ENCODE measurements around the gene CSNK1D. TPM values are rescaled to one million over a fixed set of nuclear protein-coding genes. Genes with fewer than 3 reads are reported as not detected.

CSNK1D gene
- total and polyA plus RNA-seq, 4 donors, result 72.7 to 160 (median 123) TPM

DNA sequence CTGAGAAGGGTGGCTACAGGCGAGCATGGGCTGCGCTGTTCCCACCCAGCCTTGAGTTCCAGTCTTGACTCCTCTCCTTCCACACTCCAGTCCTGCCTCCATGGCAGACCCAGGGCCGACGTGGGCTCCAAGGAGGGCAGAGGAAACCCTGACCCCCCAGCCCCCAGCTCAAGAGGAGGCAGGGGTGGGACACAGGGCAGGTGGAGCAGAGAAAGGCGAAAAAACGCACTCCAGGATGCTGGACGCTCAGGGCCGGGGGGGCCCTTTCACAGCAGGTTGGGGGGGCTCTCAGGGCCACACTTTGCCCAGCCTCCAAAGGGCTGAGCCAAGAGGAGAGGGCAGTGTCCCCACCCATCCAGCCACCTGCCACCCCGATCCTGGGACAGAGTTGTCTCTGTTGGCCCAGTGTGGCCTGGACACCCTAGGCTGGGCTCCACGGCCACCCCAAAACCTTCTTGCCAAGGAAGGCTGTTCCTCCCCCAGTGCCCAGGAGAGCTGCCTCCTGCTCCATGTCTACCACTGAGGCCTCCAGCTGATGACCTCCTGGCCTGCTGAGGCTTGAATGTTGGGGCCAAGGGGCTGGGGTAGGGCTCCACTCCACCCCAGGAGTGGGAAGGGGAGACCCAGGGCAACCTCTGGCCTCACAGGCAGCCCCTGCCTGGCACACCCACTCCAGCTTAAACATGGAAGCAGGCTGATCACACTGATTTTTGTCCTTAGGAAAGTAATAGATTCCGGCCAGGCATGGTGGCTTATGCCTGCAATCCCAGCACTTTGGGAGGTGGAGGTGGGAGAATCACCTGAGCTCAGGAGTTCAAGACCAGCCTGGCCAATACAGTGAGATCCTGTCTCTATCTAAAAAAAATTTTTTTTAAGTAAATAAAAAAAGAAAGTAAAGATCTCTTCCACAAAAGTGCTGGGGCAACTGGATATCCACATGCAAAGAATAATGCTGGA lies 53.5 kb downstream of the CSNK1D start:
- TF ChIP-seq, protein P1, sequence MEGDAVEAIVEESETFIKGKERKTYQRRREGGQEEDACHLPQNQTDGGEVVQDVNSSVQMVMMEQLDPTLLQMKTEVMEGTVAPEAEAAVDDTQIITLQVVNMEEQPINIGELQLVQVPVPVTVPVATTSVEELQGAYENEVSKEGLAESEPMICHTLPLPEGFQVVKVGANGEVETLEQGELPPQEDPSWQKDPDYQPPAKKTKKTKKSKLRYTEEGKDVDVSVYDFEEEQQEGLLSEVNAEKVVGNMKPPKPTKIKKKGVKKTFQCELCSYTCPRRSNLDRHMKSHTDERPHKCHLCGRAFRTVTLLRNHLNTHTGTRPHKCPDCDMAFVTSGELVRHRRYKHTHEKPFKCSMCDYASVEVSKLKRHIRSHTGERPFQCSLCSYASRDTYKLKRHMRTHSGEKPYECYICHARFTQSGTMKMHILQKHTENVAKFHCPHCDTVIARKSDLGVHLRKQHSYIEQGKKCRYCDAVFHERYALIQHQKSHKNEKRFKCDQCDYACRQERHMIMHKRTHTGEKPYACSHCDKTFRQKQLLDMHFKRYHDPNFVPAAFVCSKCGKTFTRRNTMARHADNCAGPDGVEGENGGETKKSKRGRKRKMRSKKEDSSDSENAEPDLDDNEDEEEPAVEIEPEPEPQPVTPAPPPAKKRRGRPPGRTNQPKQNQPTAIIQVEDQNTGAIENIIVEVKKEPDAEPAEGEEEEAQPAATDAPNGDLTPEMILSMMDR (IDR thresholded peaks at IDR 0.05; ENCODE audit: control extremely low read depth, extremely low read depth), result no peak
- peaks cover 0 to 19% (median 0%) of the 10 kb centered on the region in 5 donors for H3K4me1 ChIP-seq (ENCODE audit: control insufficient read depth in 5 of 5, insufficient read depth in 5 of 5, low read length in 5 of 5)
- H3K36me3 ChIP-seq (ENCODE audit: control insufficient read depth in 4 of 4, insufficient read depth in 4 of 4, low read length in 4 of 4), result no peaks in the 10 kb centered on the region
- H3K9me3 ChIP-seq (ENCODE audit: control insufficient read depth in 4 of 4, insufficient read depth in 3 of 4, low read length in 3 of 4), result no peaks in the 10 kb centered on the region
- H3K27me3 ChIP-seq (ENCODE audit: control insufficient read depth in 3 of 3, insufficient read depth in 3 of 3, low read length in 2 of 3), result no peaks in the 10 kb centered on the region
- H3K9ac ChIP-seq (ENCODE audit: insufficient read depth in 1 of 2, low read length in 2 of 2), result no peak overlapping the region
- DNase-seq (no peak), ATAC-seq (ENCODE audit: insufficient read depth, low FRiP score) (no peak)
- WGBS, 2 donors, result 89 to 93% methylated on average over 11 of the region's 11 CpGs
- no peak overlapping the region for H3K4me3 ChIP-seq
- H3K27ac ChIP-seq (ENCODE audit: low read depth in 1 of 2, low read length in 1 of 2), result no peak overlapping the region

DNA sequence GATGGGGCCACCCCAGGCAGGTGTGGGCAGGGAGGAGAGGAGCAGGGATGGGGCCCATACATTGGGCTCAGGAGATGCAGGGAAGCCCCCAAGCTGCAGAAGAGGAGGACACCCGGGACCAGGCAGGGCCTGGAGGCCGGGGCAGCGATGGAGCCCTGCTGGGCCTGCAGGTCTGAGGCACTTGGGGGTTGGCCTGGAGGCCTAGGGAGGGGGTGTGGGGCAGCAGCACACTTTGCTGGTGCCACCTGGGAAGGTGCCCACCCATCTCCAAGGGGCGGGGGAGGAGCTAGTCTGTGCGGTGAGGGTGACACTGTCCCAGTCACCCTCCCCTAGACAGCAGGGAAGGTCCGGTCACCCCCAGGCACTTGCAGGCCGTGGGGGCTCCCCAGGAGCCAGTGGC lies 54.4 kb downstream of the CSNK1D start:
- Histone ChIP-seq H3K9ac (ENCODE audit: insufficient read depth in 1 of 2, low read length in 2 of 2) (no peak overlapping the region), H3K4me3 (no peak overlapping the region), H3K27ac (ENCODE audit: low read depth in 1 of 2, low read length in 1 of 2) (no peak overlapping the region), H3K9me3 (ENCODE audit: control insufficient read depth in 4 of 4, insufficient read depth in 3 of 4, low read length in 3 of 4) (no peaks in the 10 kb centered on the region), H3K36me3 (ENCODE audit: control insufficient read depth in 4 of 4, insufficient read depth in 4 of 4, low read length in 4 of 4) (no peaks in the 10 kb centered on the region), H3K27me3 (ENCODE audit: control insufficient read depth in 3 of 3, insufficient read depth in 3 of 3, low read length in 2 of 3) (no peaks in the 10 kb centered on the region), H3K4me1 (ENCODE audit: control insufficient read depth in 5 of 5, insufficient read depth in 5 of 5, low read length in 5 of 5) (peaks cover 0 to 19% (median 0%) of the 10 kb centered on the region in 5 donors)
- ATAC-seq (ENCODE audit: insufficient read depth, low FRiP score) (no peak), DNase-seq (no peak)
- 91 to 94% methylated on average over 6 to 7 of the region's 7 CpGs for WGBS, 2 donors
- TF ChIP-seq, protein P1 (IDR thresholded peaks at IDR 0.05; ENCODE audit: control extremely low read depth, extremely low read depth), result no peak

DNA sequence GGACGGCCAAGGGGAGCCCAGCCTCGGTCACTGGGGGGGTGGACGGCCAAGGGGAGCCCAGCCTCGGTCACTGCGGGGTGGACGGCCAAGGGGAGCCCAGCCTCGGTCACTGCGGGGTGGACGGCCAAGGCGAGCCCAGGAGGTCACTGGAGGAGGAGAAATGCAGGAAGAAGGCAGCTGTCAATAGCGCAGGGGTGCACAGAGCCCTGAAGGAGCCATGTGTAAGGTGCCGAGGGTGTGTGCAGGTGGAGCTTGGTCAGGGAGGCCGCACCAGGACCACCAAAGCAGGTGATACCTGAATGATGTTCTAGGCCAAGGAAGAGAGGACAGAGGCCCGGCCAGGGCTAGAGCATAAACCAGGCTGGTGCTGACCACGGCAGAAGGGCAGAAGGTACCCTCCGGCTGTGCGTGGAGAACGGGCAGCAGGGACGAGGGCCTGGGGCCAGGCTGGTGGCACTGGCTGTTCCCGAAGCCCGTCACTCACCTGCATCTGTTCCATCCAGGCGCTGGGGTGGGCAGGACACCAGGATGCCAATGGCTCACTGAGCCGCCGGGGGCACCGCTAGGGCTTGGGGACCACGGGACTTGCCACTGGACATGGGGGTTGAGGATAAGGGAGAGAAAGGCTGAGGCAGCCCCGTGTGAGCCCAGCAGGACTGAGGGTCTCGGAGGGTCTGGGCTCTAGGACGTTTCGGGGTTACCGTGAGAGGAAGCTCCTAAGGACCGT lies 55.0 kb downstream of the CSNK1D start:
- no peak overlapping the region for H3K27ac ChIP-seq (ENCODE audit: low read depth in 1 of 2, low read length in 1 of 2)
- no peaks in the 10 kb centered on the region for H3K9me3 ChIP-seq (ENCODE audit: control insufficient read depth in 4 of 4, insufficient read depth in 3 of 4, low read length in 3 of 4)
- H3K9ac ChIP-seq (ENCODE audit: insufficient read depth in 1 of 2, low read length in 2 of 2), result no peak overlapping the region
- DNase-seq (no peak), ATAC-seq (ENCODE audit: insufficient read depth, low FRiP score) (no peak)
- peaks cover 0 to 21% (median 1%) of the 10 kb centered on the region in 5 donors for H3K4me1 ChIP-seq (ENCODE audit: control insufficient read depth in 5 of 5, insufficient read depth in 5 of 5, low read length in 5 of 5)
- H3K27me3 ChIP-seq (ENCODE audit: control insufficient read depth in 3 of 3, insufficient read depth in 3 of 3, low read length in 2 of 3), result no peaks in the 10 kb centered on the region
- TF ChIP-seq, protein P1 (IDR thresholded peaks at IDR 0.05; ENCODE audit: control extremely low read depth, extremely low read depth), result no peak
- H3K4me3 ChIP-seq, result no peak overlapping the region
- 89 to 93% methylated on average over 32 of the region's 32 CpGs for WGBS, 2 donors
- no peaks in the 10 kb centered on the region for H3K36me3 ChIP-seq (ENCODE audit: control insufficient read depth in 4 of 4, insufficient read depth in 4 of 4, low read length in 4 of 4)
